Ecto neural progenitor cell (in vitro differentiated cells): Measurements from ENCODE around the gene PROX2.

Experiments
- DNase-seq: peaks from one replicate; pipeline ENCODE4 v3.0.0-alpha.2; 2018; ENCODE audit warnings: low spot score

The PROX2 gene

DNA sequence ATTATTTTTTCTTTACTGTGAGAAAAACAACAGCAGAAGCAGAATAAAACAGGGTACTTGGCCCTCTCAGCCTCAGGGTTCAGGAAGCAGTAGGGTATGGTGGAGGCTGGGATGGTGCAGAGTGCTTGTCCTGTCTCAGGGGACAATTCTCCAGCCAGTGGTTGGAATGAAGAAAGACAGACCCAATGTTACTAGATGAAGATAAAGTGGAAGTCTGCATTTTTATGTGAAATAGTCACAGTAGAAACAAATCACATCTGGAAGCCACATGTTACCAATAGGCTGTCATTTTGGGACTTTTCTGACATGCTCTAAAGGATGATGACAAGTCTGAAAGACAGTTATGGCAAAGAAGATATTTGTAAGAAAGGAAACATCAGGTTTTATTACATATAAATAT is 32.3 kb downstream of the PROX2 start:
- DNase-seq = no peak

DNA sequence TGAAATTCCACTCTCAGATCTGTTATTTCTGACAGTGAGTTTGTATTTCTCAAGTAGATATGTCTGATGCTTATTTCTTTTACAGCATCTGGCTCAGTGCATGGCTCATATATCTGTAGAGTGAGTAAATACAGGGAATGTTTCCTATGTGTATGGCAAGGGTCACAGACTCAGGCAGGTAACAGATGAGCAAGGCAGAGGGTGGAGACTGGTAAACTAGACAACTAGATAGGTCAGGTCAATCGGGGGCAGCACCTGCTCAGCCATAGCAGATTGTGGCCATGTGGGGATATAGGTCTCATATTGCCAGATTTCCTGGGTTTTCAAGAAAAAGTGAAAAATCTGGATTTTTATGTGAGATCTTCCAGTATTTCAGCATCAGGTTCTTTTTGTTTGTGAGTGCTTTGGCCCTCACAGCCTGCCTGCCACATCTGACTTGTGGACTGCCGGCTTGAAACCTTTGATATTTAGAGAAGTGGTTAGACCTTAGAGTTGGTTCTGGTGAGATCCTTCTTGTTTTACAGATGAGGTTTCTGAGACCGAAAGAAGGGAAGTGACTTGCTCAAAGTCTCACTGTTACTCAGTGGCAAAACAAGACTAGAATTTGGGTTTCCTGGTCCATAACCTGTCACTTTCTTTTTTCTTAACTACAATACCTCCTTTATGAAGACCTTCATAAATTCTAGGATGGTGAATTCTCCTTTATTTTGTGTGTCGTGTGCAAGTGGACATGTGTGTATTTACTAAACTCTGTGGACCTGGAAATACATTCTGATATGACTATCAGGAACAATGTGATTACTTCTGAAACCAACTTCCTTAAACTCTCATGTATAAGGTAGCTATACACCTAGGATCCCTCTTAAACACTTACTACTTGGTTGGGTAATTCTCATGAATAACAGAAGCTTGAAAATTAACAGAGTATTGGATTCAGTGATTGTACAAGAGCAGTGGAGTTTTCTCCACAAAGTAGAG is 34.4 kb downstream of the PROX2 start:
- no peak for DNase-seq

DNA sequence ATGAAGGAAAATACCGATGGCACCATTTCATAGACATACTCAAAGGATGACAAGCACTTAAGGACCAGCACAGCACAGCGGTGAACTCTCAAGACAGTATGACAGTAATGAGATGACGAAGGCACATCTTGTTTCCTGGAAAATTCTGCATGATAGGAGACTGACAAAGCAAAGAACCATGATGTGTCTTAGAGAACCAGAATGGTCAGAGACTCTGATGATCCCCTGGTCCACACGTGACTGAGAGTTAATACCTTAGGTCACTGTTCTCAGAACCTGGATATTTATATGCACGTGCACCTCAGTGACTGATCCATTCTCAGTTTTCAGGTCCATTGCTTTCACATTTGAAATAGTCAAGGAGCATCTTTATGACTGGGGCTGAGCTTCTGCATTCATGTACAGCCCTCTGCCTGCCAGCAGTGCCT is 35.3 kb downstream of the PROX2 start:
- no peak for DNase-seq

DNA sequence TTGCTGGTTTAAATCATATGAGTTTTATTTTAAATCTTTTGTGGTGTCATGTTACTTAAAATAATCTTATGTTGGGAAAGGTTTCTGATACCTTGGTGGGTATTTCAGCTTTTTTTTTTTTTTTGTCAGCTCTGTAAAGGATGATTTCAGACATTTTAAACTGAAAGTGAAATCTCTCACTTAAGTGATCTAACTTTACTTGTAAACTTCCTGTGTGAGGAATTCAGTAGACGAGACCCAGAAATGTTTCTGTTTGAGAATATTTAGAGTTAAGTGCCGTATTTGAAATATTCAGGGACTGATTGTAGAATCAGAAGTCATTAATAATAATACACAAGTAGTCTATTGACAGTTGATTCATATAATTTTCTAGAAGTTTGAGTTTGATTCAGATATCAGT is 37.8 kb downstream of the PROX2 start:
- DNase-seq = no peak

DNA sequence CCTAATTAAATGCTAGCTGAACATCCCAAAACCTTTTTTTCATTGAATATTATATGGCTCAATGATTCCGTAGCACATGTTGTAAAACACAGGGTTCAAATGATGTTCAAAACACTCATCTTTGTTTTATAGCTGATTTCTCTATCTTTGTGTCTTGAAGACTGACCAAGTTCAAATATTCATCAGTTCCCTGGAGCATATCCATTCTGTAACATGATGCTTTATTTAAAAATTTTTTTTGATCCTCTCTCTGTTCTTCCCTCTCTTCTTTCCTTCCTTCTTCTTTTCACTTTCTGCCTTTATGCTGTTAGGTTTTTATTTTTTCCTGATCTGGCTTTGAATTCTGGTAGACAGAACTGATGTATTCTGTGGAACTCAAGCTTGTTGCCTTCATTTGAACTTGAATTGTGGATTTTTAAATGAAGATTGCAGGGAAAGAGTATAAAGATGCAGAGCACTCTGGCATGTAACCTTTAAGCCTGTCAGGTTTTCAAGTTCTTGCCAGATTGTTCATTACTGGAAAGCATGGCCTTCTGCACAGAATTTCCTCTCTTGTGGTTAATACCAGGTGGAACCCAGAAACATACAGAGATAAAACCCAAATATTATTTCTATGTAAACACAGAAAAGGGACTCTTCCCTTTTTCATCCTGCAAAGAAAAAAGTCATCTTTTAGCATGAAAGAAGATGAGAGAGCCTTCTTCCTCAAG is 39.5 kb downstream of the PROX2 start:
- no peak for DNase-seq

DNA sequence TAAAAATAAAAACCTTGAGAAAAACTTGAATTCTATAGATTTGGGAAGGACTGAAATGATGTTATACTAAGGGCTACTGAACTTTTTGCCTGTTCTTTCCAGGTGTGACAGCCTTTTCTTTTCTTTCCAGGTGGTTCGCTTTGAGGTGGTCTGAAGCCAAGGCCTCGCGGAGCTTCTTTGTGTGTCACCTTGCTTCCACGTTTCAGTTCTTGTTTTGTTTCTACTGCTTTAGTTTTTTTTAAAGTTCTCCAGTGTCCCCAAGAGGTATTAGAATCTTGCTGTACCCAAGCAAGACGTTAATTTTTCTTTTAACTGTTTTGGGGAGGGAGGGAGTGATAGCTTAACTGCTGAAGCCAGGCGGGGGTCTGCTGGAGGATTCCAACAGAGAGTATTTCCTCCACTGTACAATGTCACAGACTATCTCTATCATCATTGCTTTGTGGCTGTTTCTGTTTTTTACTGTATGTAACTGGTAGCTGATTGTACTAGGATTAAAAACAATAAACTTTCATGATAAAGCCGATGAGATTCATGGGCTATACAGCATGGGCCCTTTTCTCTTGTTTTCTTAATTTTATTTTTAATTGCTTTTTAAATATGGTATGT is 40.2 kb downstream of the PROX2 start:
- no peak for DNase-seq

DNA sequence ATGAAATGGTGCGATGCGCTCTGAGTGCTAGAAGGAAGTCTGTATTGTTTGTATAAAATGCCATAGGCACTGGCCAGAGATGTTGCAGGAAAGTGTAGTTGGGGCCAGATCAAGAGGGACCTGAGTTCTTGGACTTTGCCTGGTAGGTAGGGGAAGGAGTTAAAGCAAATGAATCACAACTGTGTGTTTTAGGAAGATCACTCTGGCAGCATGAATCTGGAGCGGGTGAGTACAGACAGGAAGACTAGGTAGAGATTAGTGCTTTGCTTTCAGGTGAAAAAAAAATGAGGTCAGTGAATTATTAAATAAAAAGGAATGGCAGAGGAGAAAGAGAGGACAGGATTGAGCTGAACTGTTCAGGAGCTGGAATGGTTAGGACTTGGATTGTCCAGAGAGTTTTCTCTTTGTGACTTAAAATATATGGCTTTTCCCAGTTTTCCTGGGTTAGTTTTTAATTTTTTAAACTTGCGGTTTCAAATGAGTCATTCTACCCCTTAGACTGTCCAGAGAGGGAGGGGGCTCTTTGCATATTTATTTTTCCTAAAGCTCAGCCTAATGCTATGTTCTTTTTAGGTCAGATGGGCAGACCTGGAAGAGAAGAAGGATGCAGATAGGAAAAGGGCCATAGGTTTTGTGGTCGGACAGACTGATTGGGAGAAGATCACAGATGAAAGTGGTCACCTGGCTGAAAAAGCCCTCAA is 41.1 kb downstream of the PROX2 start:
- no peak for DNase-seq

DNA sequence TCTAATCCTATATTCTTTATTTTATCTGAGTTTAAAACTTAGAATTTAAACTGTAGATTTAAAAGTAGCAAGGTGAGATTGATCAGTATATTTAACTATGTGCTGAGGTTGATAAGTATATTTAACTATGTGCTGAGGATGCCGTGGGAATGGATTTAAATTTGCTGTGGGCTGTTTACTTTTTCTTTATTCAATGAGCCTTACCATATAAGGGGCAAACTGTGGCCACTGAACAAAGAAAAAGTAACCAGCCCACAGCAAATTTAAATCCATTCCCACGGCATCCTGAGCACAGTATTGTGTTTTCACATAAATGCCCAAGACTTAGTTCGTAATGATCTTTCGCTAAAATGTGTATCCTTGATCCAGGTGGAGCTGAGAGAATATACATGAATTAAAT is 43.1 kb downstream of the PROX2 start:
- no peak for DNase-seq

DNA sequence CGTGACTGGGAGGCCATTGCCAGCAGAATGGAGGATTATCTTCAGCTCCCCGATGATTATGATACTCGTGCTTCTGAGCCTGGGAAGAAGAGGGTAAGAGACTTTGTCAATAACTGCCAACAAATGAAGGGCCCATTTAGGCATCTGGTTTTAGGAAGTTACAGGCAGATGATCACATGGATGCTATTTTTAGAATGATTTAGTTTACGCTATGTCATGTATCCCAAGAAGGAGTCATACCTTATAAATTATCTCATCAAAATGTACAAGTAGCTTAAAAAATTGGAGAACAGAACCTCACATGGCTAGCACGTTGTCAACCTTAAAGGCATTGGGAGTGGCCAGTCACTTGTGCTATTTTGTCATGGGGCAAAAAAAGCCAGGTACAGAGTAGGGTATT is 46.7 kb downstream of the PROX2 start:
- no peak for DNase-seq

DNA sequence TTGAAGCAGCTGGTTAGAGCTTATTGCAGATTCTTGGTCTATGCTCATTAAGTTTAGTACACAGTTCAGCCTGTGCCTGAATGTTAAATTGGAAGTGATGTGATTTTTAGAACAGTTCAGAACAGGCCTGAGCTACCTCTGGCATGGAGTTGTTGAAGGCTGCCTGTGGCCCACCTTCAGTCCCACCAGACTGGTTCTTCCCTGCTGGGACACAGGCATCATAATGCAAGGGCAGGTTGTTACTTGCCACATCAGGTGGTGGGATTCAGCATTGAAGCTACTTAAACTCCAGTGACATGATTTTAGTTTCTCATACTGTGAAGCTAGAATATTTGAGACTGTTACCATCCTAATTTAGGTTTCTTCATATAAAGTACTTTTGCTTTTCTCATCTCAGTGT is 49.4 kb downstream of the PROX2 start:
- DNase-seq = no peak
